HepG2 (cell line): ENCODE results near the gene PPP4R1. TPM values are rescaled to one million over a fixed set of nuclear protein-coding genes. Genes with fewer than 3 reads are reported as not detected.

Source experiments
- CEBPG ChIP-seq: IDR thresholded peaks from 2 replicates; pipeline ENCODE4 v1.6.1; 2016
- RXRB ChIP-seq: IDR thresholded peaks from 2 replicates; pipeline ENCODE4 v1.6.1; 2016; ENCODE audit warnings: borderline replicate concordance, missing genetic modification reagents, missing compliant biosample characterization
- SMAD3 ChIP-seq: sonication (generic); formaldehyde crosslinking; IDR thresholded peaks from 2 replicates; pipeline ENCODE4 v1.4.0; 2020; ENCODE audit warnings: missing genetic modification reagents
- TP53 ChIP-seq: sonication (generic); formaldehyde crosslinking; conservative IDR thresholded peaks from 2 replicates; pipeline ENCODE4 v1.4.0; 2020; ENCODE audit warnings: missing genetic modification reagents
- TRIM22 ChIP-seq: fragments of 450-650 bp; IDR thresholded peaks from 2 replicates; pipeline ENCODE4 v1.6.1; 2017
- ZMYM4 ChIP-seq: sonication (generic); formaldehyde crosslinking; IDR thresholded peaks from 2 replicates; pipeline ENCODE4 v1.8.1; 2023; ENCODE audit warnings: mild to moderate bottlenecking, missing genetic modification reagents
- ZNF142 ChIP-seq: sonication (generic); formaldehyde crosslinking; IDR thresholded peaks from 2 replicates; pipeline ENCODE4 v1.4.0; 2020; ENCODE audit warnings: missing genetic modification reagents
- polyA plus RNA-seq, 8 experiments: library from polyadenylated mRNA; depleted of rRNA in 3 of 8; stranded (reverse) in 7 of 8; unstranded in 1 of 8; fragments of >200 nt; fragmentation: Illumina TruSeq in 4 of 8; extraction: Trizol in 4 of 8; gene quantifications; 2 replicates each; pipeline versions ENCODE4 v1.2.1 to v1.2.3, GENCODE V29; 2011 to 2016; ENCODE audit warnings: low read depth in 4 of 8, missing spikeins in 1 of 8, mixed read lengths in 1 of 8; ENCODE audit not compliant: insufficient read depth in 1 of 8
- total RNA-seq, 5 experiments: library from RNA; depleted of rRNA; stranded (reverse); fragments of >200 nt; fragmentation: Illumina TruSeq; extraction: Trizol; gene quantifications; 2 replicates each; pipeline ENCODE4 v1.2.3, GENCODE V29; 2016; ENCODE audit warnings: low read depth in 1 of 5

PPP4R1 gene
- total and polyA plus RNA-seq, 2 of the 13 experiments (the other 11 are each of a cell fraction or from before 2014, with no cell fraction given): 66.5 to 72.4 TPM

- TF ChIP-seq TRIM22 (no peak), CEBPG (CRISPR knock-in tag) (0 out of 2 replicates have a peak, but pooled peaks have one; percentile 14), SMAD3 (CRISPR knock-in tag) (no peak), RXRB (CRISPR knock-in tag) (peak; percentile 57; the same call in 1 of the 2 replicates), TP53 (CRISPR knock-in tag) (no peak), ZNF142 (no peak), ZMYM4 (CRISPR knock-in tag) (peak; percentile 73; the same call in 1 of the 2 replicates)
Observed at GRCh38 chr18:9521770-9522169, 92.6 kb downstream of the PPP4R1 start (continued).
